ENCODE results near the gene DCX.

DNA sequence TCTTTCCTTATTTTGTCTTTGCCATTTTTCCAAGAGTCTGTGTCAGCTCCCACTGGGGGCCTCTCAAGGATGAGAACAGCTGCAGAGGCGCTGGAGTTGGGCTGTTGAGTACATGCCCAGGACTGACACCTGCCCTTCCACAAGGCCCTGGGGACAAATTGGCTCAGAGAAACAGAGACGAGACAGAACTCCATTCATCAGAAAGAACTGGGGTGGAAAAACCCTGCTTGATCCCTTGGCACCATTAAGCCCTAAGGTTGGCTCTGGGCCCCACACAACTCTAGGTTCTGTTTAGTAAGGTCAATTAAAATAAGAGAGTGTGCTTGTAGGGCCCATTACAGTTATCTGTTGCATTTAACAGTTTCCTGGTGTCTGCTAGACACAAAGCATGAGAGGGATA is 63.6 kb downstream of the DCX start:
- TF ChIP-seq CTCF (conservative IDR thresholded peaks at IDR 0.05 in 1 of 2, IDR thresholded peaks at IDR 0.05 in 1 of 2; ENCODE audit: low read depth in 1 of 2, low read length in 2 of 2) (no peak), EZH2 (IDR thresholded peaks at IDR 0.05; ENCODE audit: low read length, missing control alignments) (no peak)
